ENCODE results near the gene PLCB3. TPM values are rescaled to one million over a fixed set of nuclear protein-coding genes. Genes with fewer than 3 reads are reported as not detected.

The PLCB3 gene
- total and polyA plus RNA-seq, 2 of the 13 experiments (the other 11 are each of a cell fraction or from before 2014, with no cell fraction given) = 7.5 to 13.8 TPM

DNA sequence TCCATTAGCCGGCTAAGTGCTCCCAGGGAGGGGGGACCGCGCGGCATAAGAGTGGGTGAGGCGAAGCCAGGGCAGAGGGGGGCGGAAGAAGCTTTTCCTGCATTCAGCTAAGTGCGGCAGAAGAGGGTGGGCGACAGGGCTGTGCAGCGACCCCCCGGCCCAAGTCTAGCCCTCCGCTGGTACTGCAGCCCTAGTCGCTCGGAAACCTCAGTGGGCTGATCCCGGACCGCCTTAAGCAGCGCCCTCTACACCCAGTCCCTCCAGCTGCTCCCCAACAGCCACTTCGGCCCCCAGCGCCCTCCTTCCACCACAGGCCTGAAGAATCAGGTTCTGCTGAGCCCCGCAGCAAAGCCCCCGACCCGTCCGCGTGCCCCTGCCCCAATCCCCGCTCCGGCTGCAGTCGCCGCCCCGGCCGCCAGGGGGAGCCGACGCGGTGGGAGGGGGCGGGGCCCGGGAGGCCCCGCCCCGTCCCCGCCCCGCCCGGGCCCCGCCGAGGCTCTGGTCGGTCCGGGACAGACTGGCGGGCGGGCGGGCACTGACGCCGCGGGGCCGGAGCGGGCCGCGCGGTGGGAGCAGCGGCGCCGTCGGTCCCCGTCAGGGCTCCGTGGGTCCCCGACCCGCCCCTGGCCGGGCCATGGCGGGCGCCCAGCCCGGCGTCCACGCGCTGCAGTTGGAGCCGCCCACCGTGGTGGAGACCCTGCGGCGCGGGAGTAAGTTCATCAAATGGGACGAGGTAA is at the start of gene PLCB3 (continued):
- TF ChIP-seq KLF13 (CRISPR knock-in tag; IDR thresholded peaks at IDR 0.05) (no peak), KLF12 (CRISPR knock-in tag; IDR thresholded peaks at IDR 0.05; ENCODE audit: borderline replicate concordance) (no peak), RELA (CRISPR knock-in tag; IDR thresholded peaks at IDR 0.05) (no peak), ZNF703 (CRISPR knock-in tag; IDR thresholded peaks at IDR 0.05; ENCODE audit: borderline replicate concordance) (no peak), ZNF432 (CRISPR knock-in tag; IDR thresholded peaks at IDR 0.05; ENCODE audit: borderline replicate concordance) (no peak), HMGA1 (CRISPR knock-in tag; conservative IDR thresholded peaks at IDR 0.05) (no peak), ZNF343 (CRISPR knock-in tag; IDR thresholded peaks at IDR 0.05) (no peak), MBD4 (IDR thresholded peaks at IDR 0.05; ENCODE audit: borderline replicate concordance, low read length) (no peak), YEATS2 (CRISPR knock-in tag; IDR thresholded peaks at IDR 0.05; ENCODE audit: borderline replicate concordance) (no peak), SNAI1 (CRISPR knock-in tag; IDR thresholded peaks at IDR 0.05; ENCODE audit: borderline replicate concordance) (no peak), TRIM24 (CRISPR knock-in tag; IDR thresholded peaks at IDR 0.05) (no peak), ELF3 (CRISPR knock-in tag; IDR thresholded peaks at IDR 0.05) (no peak), THAP11 (CRISPR knock-in tag; IDR thresholded peaks at IDR 0.05) (no peak), ZNF331 (CRISPR knock-in tag; IDR thresholded peaks at IDR 0.05) (0 out of 2 replicates have a peak, but pooled peaks have one; percentile 4), ZNF34 (CRISPR knock-in tag; IDR thresholded peaks at IDR 0.05; ENCODE audit: borderline replicate concordance) (no peak), POLR2AphosphoS5 (IDR thresholded peaks at IDR 0.05; ENCODE audit: low read depth, low read length) (0 out of 2 replicates have a peak, but pooled peaks have one; percentile 23), SKI (IDR thresholded peaks at IDR 0.05; ENCODE audit: partially characterized antibody) (no peak), PHB2 (IDR thresholded peaks at IDR 0.05; ENCODE audit: partially characterized antibody) (no peak)
- TF ChIP-seq, protein P1, sequence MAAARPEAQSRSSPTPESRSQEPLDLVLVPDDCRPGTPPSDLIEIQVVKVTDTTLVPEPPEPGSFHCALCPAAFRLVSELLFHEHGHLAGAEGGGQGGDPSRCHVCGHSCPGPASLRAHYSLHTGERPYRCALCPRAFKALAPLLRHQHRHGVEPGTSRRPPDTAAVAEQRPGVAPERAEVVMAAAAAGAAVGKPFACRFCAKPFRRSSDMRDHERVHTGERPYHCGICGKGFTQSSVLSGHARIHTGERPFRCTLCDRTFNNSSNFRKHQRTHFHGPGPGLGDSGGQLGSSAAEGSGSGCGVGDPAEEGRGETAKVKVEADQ (CRISPR knock-in tag; IDR thresholded peaks at IDR 0.05; ENCODE audit: borderline replicate concordance) = no peak
- TF ChIP-seq, protein P2, sequence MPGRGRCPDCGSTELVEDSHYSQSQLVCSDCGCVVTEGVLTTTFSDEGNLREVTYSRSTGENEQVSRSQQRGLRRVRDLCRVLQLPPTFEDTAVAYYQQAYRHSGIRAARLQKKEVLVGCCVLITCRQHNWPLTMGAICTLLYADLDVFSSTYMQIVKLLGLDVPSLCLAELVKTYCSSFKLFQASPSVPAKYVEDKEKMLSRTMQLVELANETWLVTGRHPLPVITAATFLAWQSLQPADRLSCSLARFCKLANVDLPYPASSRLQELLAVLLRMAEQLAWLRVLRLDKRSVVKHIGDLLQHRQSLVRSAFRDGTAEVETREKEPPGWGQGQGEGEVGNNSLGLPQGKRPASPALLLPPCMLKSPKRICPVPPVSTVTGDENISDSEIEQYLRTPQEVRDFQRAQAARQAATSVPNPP (CRISPR knock-in tag; IDR thresholded peaks at IDR 0.05) = no peak
- TF ChIP-seq, protein P3, sequence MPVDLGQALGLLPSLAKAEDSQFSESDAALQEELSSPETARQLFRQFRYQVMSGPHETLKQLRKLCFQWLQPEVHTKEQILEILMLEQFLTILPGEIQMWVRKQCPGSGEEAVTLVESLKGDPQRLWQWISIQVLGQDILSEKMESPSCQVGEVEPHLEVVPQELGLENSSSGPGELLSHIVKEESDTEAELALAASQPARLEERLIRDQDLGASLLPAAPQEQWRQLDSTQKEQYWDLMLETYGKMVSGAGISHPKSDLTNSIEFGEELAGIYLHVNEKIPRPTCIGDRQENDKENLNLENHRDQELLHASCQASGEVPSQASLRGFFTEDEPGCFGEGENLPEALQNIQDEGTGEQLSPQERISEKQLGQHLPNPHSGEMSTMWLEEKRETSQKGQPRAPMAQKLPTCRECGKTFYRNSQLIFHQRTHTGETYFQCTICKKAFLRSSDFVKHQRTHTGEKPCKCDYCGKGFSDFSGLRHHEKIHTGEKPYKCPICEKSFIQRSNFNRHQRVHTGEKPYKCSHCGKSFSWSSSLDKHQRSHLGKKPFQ (CRISPR knock-in tag; IDR thresholded peaks at IDR 0.05; ENCODE audit: insufficient replicate concordance) = no peak
- TF ChIP-seq, protein P4, sequence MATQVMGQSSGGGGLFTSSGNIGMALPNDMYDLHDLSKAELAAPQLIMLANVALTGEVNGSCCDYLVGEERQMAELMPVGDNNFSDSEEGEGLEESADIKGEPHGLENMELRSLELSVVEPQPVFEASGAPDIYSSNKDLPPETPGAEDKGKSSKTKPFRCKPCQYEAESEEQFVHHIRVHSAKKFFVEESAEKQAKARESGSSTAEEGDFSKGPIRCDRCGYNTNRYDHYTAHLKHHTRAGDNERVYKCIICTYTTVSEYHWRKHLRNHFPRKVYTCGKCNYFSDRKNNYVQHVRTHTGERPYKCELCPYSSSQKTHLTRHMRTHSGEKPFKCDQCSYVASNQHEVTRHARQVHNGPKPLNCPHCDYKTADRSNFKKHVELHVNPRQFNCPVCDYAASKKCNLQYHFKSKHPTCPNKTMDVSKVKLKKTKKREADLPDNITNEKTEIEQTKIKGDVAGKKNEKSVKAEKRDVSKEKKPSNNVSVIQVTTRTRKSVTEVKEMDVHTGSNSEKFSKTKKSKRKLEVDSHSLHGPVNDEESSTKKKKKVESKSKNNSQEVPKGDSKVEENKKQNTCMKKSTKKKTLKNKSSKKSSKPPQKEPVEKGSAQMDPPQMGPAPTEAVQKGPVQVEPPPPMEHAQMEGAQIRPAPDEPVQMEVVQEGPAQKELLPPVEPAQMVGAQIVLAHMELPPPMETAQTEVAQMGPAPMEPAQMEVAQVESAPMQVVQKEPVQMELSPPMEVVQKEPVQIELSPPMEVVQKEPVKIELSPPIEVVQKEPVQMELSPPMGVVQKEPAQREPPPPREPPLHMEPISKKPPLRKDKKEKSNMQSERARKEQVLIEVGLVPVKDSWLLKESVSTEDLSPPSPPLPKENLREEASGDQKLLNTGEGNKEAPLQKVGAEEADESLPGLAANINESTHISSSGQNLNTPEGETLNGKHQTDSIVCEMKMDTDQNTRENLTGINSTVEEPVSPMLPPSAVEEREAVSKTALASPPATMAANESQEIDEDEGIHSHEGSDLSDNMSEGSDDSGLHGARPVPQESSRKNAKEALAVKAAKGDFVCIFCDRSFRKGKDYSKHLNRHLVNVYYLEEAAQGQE (IDR thresholded peaks at IDR 0.05; ENCODE audit: borderline replicate concordance in 1 of 2, low read depth in 1 of 2, low read length in 2 of 2) = no peak
